PC-3 (cell line): ENCODE data around the gene FGF23. TPM values are rescaled to one million over a fixed set of nuclear protein-coding genes. Genes with fewer than 3 reads are reported as not detected.

Source experiments
- ATAC-seq: fragments of 200-7000 bp; cut with Tn5 transposase; 2 replicates; pipeline ENCODE4 v1.9.1; 2020; ENCODE audit warnings: mild to moderate bottlenecking, moderate library complexity
- BruUV-seq: library from RNA; stranded (reverse); fragments of 400-500 nt; replicated peaks from 2 replicates; lab custom pipeline; 2021; lab: Mats Ljungman, UMichigan
- CTCF ChIA-PET: fragments of 300-600 bp; sonication (Branson Sonifier 250); formaldehyde crosslinking; loops from one replicate; lab custom pipeline; 2022; ENCODE audit warnings: antibody characterized with exemption; lab: Charles Lee
- POLR2A ChIA-PET: fragments of 300-600 bp; sonication (Branson Sonifier 250); formaldehyde crosslinking; loops from one replicate; lab custom pipeline; 2022; ENCODE audit warnings: antibody characterized with exemption; ENCODE audit not compliant: unreplicated experiment; lab: Charles Lee
- DNase-seq: peaks from one replicate; pipeline ENCODE4 v3.0.0-alpha.2; 2015
- H2AFZ ChIP-seq: fragments of 300-600 bp; sonication (generic); 2 replicates; pipeline ENCODE4 v1.6.0; 2016; ENCODE audit warnings: antibody characterized with exemption, low read length
- H3F3A ChIP-seq: fragments of 300-600 bp; sonication (generic); one replicate; pipeline ENCODE4 v1.6.0; 2017; ENCODE audit warnings: antibody characterized with exemption, low read length, control low read depth, mild to moderate bottlenecking; ENCODE audit not compliant: unreplicated experiment
- H3K27ac ChIP-seq: fragments of 300-600 bp; sonication (generic); 2 replicates; pipeline ENCODE4 v1.5.1; 2016; ENCODE audit warnings: mild to moderate bottlenecking, low read length
- H3K27me3 ChIP-seq: fragments of 300-600 bp; sonication (generic); 2 replicates; pipeline ENCODE4 v1.6.1; 2016; ENCODE audit warnings: low read length, mixed read lengths
- H3K36me3 ChIP-seq: fragments of 300-600 bp; sonication (generic); 2 replicates; pipeline ENCODE4 v1.6.1; 2016; ENCODE audit warnings: low read depth, mixed run types, low read length, mixed read lengths
- H3K4me1 ChIP-seq: fragments of 300-600 bp; sonication (generic); 2 replicates; pipeline ENCODE4 v1.5.1; 2016; ENCODE audit warnings: low read length; ENCODE audit not compliant: insufficient read depth
- H3K4me2 ChIP-seq: fragments of 300-600 bp; sonication (generic); 2 replicates; pipeline ENCODE4 v1.6.0; 2016; ENCODE audit warnings: low read length
- H3K4me3 ChIP-seq: fragments of 300-600 bp; sonication (generic); 2 replicates; pipeline ENCODE4 v1.5.1; 2016; ENCODE audit warnings: mild to moderate bottlenecking, low read length, mixed read lengths
- H3K79me2 ChIP-seq: fragments of 300-600 bp; sonication (generic); 2 replicates; pipeline ENCODE4 v1.6.1; 2017; ENCODE audit warnings: low read length, mixed read lengths
- H3K9ac ChIP-seq: fragments of 300-600 bp; sonication (generic); 2 replicates; pipeline ENCODE4 v1.6.0; 2016; ENCODE audit warnings: mild to moderate bottlenecking, low read length
- H3K9me2 ChIP-seq: fragments of 300-600 bp; sonication (generic); replicated peaks from 2 replicates; pipeline ENCODE4 v1.6.1; 2016; ENCODE audit warnings: mixed run types, low read length, mixed read lengths
- H3K9me3 ChIP-seq: fragments of 300-600 bp; sonication (generic); 2 replicates; pipeline ENCODE4 v1.6.1; 2016; ENCODE audit warnings: low read length, mixed read lengths
- H4K20me1 ChIP-seq: fragments of 300-600 bp; sonication (generic); 2 replicates; pipeline ENCODE4 v1.6.1; 2016; ENCODE audit warnings: low read length, mixed read lengths
- CTCF ChIP-seq: fragments of 300-600 bp; sonication (generic); conservative IDR thresholded peaks from 2 replicates; pipeline ENCODE4 v1.5.1; 2017; ENCODE audit warnings: antibody characterized with exemption, low read depth, mild to moderate bottlenecking, low read length
- EZH2 ChIP-seq: fragments of 300-600 bp; sonication (generic); IDR thresholded peaks from one replicate; pipeline ENCODE4 v1.6.1; 2017; ENCODE audit warnings: antibody characterized with exemption, mild to moderate bottlenecking, low read length; ENCODE audit not compliant: unreplicated experiment
- EZH2phosphoT487 ChIP-seq: fragments of 300-600 bp; sonication (generic); IDR thresholded peaks from 2 replicates; pipeline ENCODE4 v1.6.1; 2018; ENCODE audit warnings: mild to moderate bottlenecking, antibody characterized with exemption, low read length, borderline replicate concordance
- intact Hi-C: fragments of 100-400 bp; cut with micrococcal nuclease; formaldehyde crosslinking; loops from 2 replicates; pipeline ENCODE4 v1.9.0; 2023
- total RNA-seq: library from RNA; depleted of rRNA; stranded (reverse); fragments of >200 nt; gene quantifications from 2 replicates; pipeline ENCODE4 v1.2.3, GENCODE V29; 2014

FGF23 gene
- total RNA-seq, 1 experiment from 2014 or later: not detected

DNA sequence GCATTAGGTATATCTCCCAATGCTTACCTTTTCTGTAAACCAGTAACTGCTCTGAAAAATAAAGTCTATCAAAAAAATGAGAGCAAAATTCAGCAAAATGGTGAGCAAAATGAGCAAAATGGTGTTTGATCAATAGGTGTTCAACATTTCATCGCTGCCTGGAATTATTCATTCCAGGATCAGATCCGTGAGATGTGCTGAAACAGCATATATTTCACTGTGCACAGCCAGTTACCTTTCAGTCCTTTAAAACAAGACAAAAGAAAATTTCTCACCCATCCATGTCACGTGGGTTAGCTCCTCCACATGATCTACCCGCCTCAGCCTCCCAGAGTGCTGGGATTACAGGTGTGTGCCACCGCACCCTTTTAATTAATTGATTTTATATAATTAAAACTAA lies 8.1 kb upstream of the FGF23 start:
- Histone ChIP-seq H3K27ac (no peak overlapping the region), H3K9ac (no peak overlapping the region), H3K9me3 (no peaks in the 10 kb centered on the region), H3K27me3 (peaks cover 53% of the 10 kb centered on the region), H3K79me2 (no peaks in the 10 kb centered on the region), H2AFZ (no peak overlapping the region), H4K20me1 (no peaks in the 10 kb centered on the region), H3K9me2 (no peaks in the 10 kb centered on the region), H3K4me2 (no peak overlapping the region), H3K36me3 (no peaks in the 10 kb centered on the region), H3K4me3 (no peak overlapping the region), H3K4me1 (no peaks in the 10 kb centered on the region), H3F3A (no peaks in the 10 kb centered on the region)
- intact Hi-C loops: loop anchor here (5.0 kb wide), 1 partner anchor 485 kb away; no protein-coding TSS in a partner anchor
- ChIA-PET CTCF (no interaction called here), POLR2A (no interaction called here)
- ATAC-seq (no peak), DNase-seq (no peak)
- TF ChIP-seq EZH2 (no peak), CTCF (no peak), EZH2phosphoT487 (no peak)
- no TSS peak for BruUV-seq

- Histone ChIP-seq H3F3A (no peaks in the 10 kb centered on the region), H3K79me2 (no peaks in the 10 kb centered on the region), H3K9me3 (no peaks in the 10 kb centered on the region), H3K27ac (no peak overlapping the region), H3K27me3 (peaks cover 50% of the 10 kb centered on the region), H3K9ac (no peak overlapping the region), H3K9me2 (no peaks in the 10 kb centered on the region), H3K4me3 (no peak overlapping the region), H2AFZ (no peak overlapping the region), H3K36me3 (no peaks in the 10 kb centered on the region), H3K4me1 (no peaks in the 10 kb centered on the region), H3K4me2 (no peak overlapping the region), H4K20me1 (no peaks in the 10 kb centered on the region)
- TF ChIP-seq CTCF (no peak), EZH2phosphoT487 (no peak), EZH2 (no peak)
- ChIA-PET POLR2A (no interaction called here), CTCF (no interaction called here)
- no peak for ATAC-seq
- no TSS peak for BruUV-seq
- DNase-seq: no peak
- intact Hi-C loops: loop anchor here (5.0 kb wide), 1 partner anchor 484 kb away; no protein-coding TSS in a partner anchor
Observed at GRCh38 chr12:4386801-4387200, 7.3 kb upstream of the FGF23 start.

- H3K27ac ChIP-seq: no peak overlapping the region
- TF ChIP-seq EZH2phosphoT487 (no peak), CTCF (no peak), EZH2 (no peak)
- no peak overlapping the region for H2AFZ ChIP-seq
- DNase-seq: no peak
- H3K79me2 ChIP-seq: no peaks in the 10 kb centered on the region
- H3K9me3 ChIP-seq: no peaks in the 10 kb centered on the region
- ChIA-PET POLR2A (no interaction called here), CTCF (no interaction called here)
- no peak overlapping the region for H3K4me3 ChIP-seq
- intact Hi-C loops: no loop called here
- H3K27me3 ChIP-seq: peaks cover 71% of the 10 kb centered on the region
- no peaks in the 10 kb centered on the region for H3F3A ChIP-seq
- no TSS peak for BruUV-seq
- no peak overlapping the region for H3K4me2 ChIP-seq
- H3K9ac ChIP-seq: no peak overlapping the region
- no peaks in the 10 kb centered on the region for H3K9me2 ChIP-seq
- no peaks in the 10 kb centered on the region for H4K20me1 ChIP-seq
- ATAC-seq: no peak
- H3K36me3 ChIP-seq: no peaks in the 10 kb centered on the region
- no peaks in the 10 kb centered on the region for H3K4me1 ChIP-seq
Observed at GRCh38 chr12:4383304-4383865, 3.9 kb upstream of the FGF23 start.
